Measurements from ENCODE around the gene PQBP1.

The PQBP1 gene

DNA sequence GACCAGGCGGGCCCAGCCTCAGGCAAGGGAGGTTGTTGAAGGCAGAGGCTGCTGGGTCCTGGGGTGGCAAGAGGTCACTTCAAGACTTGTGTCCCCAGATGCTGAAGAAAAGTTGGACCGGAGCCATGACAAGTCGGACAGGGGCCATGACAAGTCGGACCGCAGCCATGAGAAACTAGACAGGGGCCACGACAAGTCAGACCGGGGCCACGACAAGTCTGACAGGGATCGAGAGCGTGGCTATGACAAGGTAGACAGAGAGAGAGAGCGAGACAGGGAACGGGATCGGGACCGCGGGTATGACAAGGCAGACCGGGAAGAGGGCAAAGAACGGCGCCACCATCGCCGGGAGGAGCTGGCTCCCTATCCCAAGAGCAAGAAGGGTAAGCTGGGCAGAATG is 4.4 kb downstream of the PQBP1 start:
- no peak for DNase-seq (ENCODE audit: low spot score)

DNA sequence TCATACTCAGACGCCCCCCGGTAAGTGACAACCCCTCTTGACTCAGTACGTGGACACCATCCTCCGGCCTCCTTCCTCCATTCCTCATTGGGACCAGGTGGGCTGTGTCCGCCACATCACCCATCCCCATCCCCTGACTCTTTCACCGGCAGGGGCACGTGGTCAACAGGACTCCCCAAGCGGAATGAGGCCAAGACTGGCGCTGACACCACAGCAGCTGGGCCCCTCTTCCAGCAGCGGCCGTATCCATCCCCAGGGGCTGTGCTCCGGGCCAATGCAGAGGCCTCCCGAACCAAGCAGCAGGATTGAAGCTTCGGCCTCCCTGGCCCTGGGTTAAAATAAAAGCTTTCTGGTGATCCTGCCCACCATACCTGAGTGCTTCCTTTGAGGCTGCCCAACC is 5.0 kb downstream of the PQBP1 start:
- no peak for DNase-seq (ENCODE audit: low spot score)

DNA sequence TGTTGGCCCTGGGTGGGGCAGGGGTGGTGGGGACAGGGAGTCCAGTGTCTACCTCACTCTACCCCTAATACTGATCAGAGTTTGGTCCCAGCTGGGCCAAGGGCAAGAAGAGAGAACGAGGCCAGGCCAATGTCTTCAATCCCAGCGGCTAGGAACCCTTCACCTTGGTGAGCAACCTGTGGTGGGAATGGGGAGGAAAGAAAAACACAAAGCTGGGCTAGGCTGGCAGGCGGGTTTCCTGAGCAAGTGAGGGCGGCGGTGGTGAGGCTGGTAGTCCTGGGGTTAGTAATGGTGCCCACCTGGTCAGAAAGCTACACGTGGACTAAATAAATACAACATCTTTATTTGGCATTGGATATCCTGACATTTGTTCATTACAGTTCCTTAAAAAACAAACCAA is 5.6 kb downstream of the PQBP1 start:
- no peak for DNase-seq (ENCODE audit: low spot score)

DNA sequence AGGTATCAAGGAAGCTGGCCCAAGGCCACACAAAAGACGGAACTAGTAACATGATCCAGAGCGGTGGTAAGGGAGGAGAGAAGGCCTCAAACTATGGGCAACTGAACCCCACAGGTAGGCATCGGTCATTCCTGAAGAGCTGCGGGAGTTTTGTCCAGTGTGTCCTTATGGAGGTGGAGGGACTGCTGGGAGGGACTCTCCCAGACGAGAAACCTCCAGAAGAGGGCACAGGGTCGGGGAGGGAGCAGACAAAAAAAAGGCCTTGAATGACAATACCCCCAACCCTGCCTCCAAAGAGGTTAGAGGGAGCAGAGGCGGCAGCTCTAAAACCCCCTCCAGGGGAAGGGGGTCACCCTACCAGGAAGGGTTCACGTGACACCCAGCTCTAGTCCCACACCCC is 6.5 kb downstream of the PQBP1 start:
- DNase-seq (ENCODE audit: low spot score): no peak

DNA sequence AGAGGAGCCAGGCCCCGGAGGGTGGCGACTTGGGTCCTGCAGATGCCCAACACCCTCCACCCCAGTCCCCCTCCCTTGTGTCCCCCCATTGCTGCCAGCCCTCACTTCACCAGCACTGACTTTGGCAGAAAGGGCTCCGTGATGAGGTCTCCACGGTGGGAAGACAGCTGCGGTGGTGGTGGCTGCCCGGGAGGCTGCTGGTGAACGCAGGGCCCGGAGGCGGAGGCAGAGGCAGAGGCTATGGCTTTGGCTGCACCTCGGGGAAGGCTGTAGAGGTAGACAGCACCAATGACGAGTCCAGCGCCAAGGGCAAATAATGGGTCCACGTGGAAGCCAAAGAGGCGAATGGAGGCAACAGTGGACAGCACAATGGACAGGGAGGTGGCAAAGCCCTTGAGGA is 6.9 kb downstream of the PQBP1 start:
- DNase-seq (ENCODE audit: low spot score): no peak

DNA sequence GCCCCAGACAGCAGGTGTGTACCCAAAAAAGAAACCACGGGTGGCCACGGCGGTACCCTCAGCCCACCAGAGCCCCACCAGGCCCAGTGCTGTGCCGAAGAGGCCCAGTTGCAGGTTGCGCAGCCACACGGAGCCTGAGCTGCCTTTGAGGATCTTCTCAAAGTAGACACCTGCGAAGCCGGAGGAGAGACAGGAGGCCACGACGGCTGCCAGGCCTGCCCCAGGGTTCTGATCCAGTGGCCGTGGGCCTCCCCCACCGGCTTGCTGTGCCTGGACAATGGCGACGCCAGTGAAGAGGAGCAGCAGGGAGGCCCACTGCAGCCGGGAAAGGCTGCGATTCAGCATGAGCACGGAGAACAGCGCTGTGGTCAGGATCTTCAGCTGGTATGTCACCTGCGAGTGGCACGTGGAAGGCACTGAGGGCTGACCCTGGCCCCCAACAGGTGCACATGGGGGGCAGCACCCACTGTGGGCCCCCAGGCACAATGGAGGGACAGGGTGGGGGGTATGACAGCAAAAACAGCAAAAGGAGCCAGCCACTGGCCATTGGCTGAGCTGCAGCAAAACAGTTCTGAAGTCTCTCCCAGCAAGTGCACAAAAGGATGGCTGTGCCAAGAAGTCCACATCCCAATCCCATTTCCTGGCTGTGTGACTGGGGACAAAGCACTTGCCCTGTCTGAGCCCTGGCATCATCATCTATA is 7.5 kb downstream of the PQBP1 start:
- no peak for DNase-seq (ENCODE audit: low spot score)

DNA sequence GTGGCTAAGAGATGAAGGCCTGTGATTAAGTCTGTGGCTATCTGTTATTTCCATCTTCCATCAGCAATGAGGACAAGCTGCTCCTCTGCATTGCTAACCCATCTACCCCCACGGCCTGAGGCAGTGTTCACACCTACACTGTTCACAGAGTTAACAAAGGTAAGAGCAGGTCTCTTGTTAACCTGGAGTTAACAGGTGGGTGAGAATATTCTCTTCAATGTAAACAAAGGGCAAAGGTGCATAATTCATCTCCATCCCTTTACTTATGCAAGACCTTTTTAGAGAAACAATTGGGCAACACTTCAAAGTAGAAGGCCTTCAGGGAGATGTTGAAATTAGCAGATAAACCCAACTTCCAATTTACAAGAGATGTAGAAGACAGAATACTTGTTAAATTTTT is 10.9 kb downstream of the PQBP1 start:
- DNase-seq (ENCODE audit: low spot score): no peak

DNA sequence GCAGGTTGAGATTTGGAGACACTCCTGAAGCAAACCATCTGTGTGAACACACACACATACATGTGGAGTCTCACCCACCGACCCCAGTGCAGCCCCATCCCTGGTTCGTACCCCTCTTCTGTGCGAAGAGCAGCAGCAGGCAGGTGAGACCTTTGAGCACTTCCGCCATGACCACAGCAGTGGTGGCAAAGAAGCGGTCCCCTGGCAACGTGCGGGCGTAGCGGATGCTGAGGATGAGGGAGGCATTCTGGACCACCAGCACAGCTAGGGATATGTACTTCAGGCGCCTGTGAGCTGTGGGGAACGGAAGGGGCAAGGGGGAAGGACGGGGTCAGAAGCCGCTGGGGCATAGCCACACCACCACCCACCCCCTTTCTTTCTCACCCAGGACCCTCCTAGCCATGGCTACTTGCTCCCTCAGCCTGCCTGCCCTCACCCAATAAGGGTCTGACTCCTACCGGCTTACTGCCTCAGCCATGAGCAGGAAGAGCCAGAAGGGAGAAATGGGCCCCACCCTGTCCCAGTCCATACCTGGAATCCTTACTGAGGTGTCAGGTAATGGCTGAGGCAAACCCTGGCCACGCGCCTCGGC is 12.1 kb downstream of the PQBP1 start:
- no peak for DNase-seq (ENCODE audit: low spot score)

DNA sequence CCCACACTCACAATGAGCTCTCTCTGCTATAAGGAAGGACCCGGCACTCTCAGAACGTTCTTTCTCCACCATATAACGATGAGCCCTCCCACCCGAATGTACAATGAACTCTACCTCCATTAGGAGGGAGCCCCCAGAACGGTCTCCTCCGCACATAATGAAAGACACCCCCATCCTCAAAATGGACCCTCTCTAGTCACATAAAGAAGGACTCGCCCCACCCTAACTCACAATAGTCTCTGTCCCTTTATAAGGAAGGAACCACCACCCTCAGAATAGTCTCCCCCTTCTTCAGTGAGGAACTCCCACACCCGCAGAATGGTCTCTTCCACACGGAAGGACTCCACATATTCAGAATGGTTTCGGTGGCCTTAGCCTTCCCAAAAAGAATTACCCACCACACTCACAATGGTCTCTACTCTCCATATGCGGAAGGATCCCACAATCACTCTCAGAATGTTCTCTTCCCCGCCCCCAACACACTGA is 13.2 kb downstream of the PQBP1 start:
- DNase-seq (ENCODE audit: low spot score): no peak

DNA sequence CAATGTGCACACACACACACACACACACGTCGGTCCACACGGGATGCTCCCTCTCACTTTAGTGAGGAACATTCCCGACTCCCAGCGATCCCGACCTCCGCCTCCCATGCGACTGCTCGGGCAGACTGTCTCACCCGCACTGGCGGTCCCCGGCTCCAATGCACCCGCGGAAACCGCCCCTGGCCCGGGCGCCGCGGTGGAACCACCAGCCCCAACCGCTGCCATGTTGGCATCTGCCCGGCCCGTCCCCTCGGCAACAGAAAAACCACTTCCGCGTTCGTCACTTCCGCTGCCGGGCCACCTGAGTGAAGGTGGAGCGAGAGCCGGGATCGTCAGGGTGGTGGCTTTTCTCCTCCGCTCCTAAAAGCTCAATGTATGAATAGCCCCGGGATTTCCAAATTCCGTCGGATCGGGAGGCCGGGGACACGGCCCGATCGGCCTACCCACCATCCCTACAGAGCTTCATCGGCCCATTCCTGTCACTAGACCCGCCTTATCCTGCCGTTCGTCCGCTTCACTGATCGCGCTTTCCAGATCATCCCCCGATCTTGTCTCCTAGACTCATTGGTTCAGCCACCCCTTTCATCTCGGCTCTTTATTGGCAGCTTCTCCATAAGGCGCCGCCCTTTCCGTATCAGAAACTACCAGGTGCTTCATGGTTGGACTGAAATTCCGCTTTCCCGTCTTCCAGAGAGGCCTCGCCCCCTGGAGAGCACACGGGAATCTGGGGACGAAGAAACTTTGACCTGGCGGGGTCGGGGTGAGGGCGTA is 13.9 kb downstream of the PQBP1 start, which contains the start of gene SLC35A2:
Gene SLC35A2 (minus strand): TSS at position 235 of the 771 bp plus-strand sequence. CDS start 10 bp downstream, at position 225.
- peak; percentile 56 for DNase-seq (ENCODE audit: low spot score)

DNA sequence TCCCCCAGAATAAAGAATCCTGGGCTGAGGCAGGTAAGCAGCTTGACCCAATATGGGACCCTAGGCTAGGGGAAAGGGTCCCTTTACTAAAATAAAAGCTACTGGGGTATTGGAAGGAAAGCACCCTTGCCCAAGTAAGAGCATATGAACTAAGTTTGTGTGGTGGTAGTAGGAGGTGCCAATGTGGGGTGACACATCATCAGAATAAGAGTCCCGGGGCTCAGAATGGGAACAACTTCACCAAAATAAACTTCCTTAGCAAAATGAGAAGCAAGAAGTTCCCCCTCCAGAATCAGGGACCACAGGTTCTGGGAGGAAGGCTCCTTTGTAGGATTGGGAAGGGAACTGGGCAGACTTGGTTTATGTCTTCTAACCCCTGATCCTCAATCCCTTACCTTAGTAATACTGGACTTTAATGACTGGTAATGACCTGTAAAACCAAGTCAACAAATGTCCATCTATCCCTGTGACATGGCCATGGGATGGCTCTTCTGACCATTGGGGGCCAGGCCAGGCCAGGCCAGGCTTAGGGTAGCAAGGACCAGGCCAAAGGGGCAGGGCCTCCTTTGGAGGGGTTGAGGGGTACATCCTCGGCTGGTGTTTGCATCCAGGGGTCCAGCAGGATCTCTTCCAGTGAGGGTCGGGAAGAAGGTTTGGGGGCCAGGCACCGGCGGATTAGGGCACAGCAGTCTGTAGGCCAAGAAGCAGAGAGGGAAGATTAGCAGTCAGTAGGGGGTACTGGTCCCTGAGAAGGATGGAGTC is 16.1 kb downstream of the PQBP1 start:
- DNase-seq (ENCODE audit: low spot score): no peak

DNA sequence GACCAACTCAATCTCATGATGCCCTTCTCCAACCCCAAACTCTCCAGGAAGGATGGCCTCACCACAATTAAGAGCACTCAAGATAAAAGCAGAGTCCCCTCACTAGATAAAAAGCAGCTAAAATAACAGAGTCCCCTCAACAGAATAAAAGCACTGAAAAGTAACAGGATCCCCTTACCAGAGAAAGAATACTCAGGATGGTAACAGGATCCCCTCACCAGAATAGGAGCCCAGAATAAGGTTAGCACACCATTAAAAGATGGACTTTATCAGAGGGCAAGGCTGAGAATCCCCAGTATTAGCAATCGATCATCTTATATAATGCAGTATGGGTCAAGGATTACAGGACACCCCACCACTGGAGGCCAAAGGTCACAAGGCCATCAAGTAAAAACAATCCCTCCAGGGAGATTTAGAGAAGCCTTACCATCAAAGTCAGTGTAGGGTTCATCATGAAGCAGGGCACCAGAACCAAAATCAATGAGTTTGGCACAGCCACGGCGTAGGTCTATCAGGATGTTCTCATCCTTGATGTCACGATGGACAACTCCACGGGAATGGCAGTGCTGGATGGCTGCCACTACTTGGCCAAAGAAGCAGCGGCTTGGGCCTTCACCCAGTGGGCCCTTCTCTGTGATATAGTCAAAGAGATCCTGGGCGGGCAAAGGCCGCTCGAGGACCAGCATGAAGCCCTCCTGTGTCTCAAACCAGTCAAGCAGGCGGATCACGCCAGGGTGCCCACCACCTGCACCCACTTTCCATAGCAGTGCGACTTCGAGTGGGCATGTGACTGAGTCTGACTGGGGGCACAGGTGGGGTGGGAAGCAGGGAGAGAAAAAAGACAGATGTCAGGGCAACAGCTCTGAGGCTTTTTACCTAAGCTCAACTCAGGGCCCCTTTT is 17.1 kb downstream of the PQBP1 start:
- no peak for DNase-seq (ENCODE audit: low spot score)

DNA sequence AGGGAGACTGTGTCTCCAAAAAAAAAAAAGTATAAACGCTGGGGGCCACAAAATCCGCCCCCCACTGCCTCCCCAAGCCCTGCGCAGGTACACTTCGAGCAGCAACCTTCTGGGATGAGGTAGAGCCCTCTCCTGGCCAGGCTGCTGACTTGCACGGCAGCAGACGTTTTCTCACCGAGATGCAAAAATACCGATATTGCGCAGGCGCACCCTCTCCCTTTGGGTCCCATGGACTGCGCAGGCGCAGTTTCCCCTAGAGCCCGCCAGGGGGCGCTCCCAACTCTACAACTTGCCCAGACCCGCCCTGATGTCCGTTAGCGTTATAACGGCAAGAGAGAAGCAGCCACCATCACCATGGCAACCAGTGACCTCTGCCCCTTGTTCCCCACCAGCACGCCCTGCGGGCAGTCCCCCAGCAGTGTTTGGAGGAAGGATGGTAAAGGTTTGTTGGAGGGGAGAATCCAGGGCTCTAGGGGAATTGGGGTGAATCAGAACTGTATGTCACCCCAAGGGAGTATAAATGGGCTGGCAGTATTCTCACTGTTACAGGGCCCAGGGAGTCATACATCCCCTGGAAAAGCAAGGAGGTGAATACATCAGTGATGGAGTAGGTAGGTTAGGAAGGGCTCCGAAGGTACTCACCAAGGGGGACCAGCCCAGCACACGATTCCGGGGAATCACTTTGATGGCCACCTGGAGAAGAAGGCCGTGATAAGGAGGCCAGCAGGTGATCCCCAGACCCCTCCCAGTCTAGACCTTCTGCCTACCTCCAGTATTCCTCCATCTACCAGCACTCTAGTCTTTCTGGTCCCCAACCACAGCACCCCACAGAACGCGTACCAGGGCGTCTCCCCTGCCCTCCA is 19.6 kb downstream of the PQBP1 start:
- DNase-seq (ENCODE audit: low spot score): peak; percentile 94

DNA sequence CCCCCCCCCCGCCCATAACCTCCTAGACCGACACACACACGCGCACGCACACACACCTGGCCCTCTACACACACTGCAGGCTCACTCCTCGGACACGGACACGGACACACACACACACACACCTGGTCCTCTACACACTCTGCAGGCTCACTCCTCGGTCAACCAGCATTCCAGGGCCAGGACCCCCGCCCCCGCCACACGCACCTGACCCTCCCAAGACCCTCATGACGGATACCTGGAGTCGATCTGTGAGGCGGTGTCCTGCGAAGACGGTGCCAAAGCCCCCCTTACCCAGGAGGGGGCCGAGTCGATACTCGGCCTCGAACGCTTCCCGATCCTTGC is 20.5 kb downstream of the PQBP1 start:
- no peak for DNase-seq (ENCODE audit: low spot score)

DNA sequence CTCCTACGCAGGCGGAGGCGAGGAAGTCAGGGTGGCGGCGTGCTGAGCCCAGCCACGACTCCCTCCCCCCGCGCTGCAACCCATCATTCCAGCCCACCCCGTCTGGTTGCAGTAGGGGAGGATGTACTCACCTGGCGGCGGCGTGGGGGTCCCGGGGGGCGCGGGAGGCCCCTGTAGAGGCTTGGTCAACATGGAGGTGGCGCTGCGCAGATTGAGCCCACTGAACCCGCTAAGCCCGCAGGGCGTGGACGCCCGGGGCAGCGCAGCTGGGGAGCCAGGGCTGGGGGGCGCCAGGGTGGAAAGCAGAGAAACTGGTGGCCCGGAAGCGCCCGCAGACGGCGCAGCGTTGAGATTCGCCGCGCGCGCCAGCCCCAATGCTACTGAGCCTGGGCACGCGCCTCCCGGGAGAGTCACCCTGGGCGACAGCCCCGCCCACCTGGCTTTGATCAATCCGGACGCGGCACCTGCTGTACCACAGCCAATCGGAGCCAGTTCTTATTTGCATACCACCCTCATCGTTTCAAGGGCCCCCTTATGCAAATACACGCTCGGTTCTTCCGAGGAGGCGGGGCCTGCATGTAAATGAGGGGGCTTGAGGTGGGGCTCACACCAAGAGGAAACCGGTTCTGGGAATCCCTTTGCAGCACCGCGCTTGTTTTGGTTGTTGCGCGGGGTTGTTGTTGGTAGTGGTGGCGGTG is 21.1 kb downstream of the PQBP1 start, which contains the start of gene PIM2:
Gene PIM2 (minus strand): TSS at position 382 of the 698 bp plus-strand sequence. CDS start 190 bp downstream, at position 192.
- DNase-seq (ENCODE audit: low spot score): peak; percentile 94

DNA sequence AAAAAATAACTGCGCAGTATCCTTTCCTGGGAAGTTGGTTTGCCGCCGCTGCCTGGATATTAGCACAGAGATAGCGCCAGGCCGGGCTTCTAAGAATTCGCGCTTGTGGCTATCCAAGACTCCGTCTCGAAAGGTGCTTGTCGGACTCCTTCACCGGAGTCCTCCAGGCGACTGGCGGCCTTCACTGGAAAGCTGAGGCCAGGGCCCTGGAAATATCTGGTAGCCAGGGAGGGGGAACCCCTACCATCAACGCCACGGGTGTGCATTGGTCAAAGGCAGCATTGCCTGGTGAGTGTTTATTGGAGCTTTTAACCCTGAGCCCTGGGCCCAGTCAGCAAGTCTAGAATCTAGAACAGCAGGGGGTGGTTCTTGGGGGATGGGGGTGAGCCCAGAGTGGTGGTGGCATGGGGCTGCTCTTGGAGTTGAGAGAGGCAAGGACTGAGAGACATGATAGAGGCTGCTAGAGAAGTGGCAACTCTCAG is 21.7 kb downstream of the PQBP1 start:
- DNase-seq (ENCODE audit: low spot score): peak; percentile 51

DNA sequence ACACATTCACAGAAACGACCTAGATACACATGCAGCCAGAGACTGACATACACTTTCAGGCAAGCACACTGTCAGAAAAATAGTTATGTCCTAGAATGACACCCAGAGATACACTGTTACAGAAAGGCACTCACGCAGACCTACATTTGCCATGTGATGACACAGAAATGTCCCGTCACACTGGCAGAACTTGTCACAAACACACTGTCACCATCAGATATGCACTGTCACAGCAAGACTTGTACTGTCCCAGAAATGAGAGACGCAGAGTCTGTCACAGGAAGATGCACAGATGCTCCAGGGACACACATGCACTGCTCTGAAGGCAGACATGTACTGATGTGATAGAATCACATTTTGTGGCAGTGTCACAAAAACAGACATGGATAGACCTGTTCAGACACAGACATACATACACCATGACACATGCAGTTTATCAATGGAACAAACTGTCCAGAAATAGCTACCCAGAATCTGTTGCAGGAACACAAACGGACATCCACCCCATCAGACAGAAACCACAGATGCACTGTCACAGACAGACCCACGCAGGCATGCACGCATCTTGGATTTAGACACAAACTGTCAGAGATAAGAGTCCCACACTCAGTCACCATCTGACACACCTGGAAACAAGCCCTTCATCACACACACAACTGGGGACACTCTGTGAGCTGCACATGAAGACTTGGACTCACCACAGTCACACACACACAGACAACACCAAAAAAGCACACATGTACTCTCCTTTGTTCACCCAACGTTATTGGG is 22.4 kb downstream of the PQBP1 start:
- no peak for DNase-seq (ENCODE audit: low spot score)

DNA sequence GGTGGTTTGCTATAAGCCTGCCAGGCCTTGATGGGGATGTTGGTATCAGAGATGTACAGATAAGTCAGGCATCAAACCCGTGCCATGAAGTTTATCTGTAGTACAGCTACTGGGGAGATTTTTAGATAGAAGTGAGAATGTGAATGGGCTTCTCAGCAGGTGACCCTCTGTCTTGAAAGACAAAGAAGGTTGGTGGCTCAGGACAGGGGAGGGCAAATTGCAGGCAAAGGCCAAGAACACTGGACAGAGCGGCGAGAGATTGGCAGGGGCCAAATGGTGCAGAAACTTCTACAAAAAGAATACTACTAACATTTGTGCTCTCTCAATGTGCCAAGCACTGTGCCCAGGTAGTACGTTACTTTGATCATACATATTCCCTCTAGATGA is 23.0 kb downstream of the PQBP1 start:
- DNase-seq (ENCODE audit: low spot score): no peak

DNA sequence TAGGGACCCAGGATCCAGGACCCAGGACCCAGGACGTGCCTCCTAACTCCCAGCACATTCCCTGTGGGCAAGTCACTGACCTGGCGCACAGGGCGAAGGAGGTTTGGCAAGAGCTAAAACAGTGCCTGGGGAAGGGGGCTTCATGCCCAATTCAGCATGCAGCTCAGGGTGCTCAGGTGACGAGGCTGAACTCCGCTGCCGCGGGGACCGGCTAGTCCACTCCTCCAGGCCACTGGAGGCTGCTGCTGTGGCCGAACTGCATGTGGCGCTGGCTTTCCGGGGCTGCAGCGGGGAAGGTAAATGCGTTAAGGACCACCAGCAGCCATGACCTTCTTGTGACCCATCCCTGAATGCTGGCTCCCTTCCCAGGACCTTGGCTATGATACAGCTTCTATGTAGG is 26.0 kb downstream of the PQBP1 start:
- no peak for DNase-seq (ENCODE audit: low spot score)
